NCI-H146 treated with DMSO at 0.1 percent for 48 hours (cell line): ENCODE data around the gene ZNF91.
"Not testable (repeated sequence)": the region's sequence is repeated elsewhere in the genome, so short reads cannot be mapped to it uniquely, and the experiment has no call there.

Experiments used
- DNase-seq: peaks from one replicate; lab custom pipeline; 2025; ENCODE audit not compliant: unreplicated experiment; lab: John Stamatoyannopoulos, UW

ZNF91 gene

DNA sequence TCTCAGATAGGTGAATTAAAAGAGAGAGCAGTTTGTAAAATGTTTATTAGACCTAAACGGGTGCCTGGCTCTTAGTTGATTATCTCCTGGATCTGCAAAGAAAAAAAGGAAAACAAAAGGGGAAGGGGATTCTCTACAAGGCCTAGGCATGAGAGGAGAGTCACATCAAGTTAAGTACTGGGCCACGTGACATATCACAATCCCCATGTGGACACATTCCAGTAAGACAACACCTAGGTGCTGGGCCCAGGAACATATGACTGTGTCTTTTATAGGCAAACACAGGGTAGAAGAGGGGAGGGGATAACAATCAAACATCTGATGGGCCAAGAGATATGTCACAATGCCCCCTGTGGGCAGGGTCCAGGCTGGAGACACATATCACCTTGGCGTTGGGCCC, 4.2 kb upstream of the ZNF91 start:
- no peak for DNase-seq

DNA sequence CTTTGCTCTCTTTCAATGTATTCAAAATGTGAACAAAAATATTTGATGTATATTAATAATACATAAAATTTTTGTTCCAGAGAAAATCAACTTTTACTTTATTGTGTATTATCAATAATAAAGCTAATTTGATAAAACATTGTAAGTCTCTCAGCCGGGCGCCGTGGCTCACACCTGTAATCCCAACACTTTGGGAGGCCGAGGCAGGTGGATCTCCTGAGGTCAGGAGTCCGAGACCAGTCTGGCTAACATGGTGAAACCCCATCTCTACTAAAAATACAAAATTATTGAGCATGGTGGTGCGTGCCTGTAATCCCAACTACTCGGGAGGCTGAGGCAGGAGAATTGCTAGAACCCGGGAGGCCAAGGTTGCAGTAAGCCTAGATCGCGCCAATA, 449 bp upstream of the ZNF91 start:
- not testable (repeated sequence) for DNase-seq

DNA sequence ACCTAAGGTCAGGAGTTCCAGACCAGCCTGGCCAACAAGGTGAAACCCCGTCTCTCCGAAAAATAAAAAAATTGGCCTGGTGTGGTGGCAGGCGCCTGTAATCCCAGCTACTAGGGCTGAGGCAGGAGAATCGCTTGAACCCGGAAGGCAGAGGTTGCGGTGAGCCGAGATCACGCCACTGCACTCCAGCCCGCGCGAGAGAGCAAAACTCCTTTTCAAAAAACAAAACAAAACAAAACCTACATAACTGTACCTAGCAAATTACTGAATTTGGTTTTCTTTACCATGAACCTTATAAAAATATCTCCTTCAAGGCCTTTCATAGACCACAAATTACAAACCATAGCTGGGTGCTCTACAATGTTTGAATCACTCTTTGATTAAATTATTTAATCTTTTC, 760 bp downstream of the ZNF91 start:
- no peak for DNase-seq

DNA sequence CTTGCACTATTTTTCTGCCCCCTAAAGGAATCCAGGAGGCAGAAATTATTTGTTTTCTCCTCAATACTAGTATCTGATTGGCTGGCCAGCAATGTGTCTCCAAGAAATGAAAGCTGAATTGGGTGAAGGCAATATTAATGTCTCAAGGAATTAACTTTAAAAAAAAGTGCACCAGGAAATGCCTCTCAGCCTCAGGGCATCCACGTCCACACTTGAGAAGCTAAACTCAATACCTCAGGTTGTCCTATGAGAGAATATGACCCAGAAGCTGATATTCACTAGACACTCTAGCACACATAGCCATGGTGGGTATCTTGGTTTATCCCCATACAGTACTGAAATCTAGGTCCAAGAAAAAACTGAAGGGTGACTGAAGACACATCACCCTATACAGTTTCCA, 2.1 kb downstream of the ZNF91 start:
- no peak for DNase-seq

DNA sequence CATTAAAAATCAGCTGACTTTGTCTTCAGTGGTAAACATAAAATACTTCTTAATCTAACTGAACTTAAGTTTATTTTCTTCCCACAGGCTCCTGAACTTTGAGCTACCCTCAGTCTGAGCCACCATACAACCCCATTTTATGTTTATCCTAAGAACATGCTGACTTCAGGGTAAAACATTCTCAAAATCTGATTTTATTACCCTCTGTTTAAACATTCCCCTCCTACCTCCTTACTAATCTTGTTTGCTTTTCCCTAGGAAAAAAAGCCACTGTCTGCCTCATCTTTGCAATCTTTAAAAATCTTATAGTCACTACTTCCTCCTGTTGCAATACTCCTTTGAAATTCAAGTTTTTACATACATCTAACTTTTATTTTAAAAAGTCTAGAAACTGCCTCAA, 4.0 kb downstream of the ZNF91 start:
- no peak for DNase-seq

DNA sequence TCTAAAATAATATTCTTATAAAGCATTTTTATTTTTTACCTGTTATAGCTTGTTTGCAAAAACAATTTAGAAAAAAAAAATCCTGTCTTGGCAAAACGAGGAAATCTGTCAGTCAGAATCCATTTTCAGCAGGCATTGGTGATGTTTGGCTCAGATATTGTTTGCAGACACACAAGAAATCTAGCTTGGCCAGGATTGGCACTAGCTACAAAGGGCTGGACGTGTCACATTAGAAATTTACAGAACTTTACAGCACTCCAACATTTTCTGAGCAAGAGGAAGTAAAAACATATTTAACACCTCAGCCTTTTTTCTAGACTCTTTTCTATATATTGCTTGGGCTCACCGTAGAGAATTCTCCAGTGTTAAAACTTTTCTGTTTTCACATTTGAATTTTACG, 9.9 kb downstream of the ZNF91 start:
- no peak for DNase-seq

DNA sequence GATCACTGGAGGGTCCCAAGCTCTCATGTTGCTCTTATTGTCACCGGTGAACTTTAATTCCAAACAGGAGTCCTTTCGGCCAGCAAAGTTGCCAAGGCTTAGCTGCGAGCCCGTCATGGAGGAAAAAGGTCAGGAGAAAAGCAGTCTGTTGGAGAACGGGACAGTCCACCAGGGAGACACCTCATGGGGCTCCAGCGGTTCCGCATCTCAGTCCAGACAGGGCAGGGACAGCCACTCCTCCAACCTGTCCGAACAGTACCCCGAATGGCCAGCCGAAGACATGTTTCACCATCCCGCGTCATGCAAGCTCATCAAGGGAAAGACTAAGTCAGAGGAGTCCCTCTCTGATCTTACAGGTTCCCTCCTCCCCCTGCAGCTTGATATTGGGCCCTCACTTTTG, 10.4 kb downstream of the ZNF91 start:
- no peak for DNase-seq

DNA sequence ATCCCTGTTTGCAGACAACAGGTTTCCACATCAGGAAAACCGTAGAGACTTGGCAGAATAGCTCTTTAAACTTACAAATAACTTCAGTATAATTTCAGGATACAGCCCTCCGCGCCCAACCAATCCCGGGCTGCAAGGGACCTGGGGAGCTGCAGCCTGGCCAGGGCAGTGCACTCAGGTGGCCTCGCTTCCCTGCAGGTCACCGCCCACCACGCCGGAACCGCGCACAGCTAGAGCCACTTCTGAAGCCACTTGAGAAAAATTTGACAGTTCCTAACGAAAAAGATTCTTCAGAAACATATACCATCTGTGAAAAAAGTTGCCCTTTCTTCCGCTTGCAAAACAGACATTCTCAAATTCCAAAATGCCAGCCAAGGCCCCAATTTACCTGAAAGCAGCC, 11.1 kb downstream of the ZNF91 start:
- no peak for DNase-seq

DNA sequence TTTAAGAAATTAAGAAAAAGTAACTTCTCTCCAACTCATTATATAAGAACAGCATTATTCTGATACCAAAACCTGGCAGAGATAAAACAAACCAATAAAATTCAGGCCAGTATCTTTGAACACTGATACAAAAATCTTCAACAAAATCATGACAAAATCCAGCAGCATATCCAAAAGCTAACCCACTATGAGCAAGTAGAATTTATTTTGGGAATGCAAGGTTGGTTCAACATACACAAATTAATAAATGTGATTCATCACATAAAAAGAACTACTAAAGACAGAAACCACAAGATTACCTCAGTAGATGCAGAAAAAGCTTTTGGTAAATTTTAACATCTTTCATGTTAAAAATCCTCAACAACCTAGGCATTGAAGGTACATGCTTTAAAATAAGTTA, 12.3 kb downstream of the ZNF91 start:
- no peak for DNase-seq

DNA sequence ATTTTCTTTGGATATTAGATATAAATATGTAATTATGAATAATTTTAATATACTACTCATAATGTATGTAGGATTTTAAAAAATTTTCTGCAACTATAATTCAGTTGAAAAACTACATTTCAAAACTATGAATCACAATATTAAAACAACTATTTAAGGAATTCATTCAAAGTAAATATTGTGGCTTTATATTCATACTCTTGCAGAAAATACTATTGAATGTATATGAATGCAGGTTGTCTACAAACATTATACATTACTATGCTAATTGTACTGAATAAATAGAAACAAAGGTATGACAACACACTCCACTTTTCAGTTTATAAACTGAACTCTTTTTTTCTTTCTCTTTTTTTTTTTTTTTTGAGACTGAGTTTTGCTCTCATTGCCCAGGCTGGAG, 14.2 kb downstream of the ZNF91 start:
- no peak for DNase-seq

DNA sequence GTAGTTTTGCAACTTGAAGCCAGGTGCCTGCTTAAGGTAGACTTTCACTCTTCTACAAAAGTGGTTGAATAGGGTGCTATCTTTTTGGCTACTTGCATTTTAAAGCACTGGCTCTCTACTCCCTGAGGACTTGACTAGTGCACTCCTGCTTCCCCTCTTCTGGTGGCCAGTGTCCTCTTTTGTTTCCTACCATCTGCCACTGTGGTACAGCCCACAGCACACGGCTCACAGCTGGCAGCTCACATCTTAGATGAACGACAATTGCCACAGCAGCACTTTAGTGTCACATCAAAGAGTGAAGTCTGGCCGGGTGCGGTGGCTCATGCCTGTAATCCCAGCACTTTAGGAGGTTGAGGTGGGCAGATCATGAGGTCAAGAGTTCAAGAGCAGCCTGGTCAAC, 15.6 kb downstream of the ZNF91 start:
- not testable (repeated sequence) for DNase-seq

DNA sequence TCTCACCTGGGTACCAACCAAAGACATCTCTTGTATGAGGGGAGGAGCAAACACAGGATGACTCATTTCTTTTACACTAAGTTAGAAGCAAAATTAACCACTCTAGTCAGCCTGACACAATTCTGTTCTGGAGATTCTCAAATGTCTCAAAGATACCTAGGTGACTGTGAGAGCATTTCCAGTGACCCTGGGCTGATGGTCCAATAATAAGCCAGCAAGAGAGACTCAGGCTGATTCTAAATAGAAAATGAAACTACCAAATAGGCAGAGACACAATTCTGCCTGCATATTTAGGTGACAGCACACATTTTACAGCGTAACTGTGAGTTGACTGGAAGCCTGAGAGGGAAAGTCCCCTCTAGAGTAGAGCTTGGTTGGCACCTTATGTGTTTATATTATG, 16.3 kb downstream of the ZNF91 start:
- no peak for DNase-seq

DNA sequence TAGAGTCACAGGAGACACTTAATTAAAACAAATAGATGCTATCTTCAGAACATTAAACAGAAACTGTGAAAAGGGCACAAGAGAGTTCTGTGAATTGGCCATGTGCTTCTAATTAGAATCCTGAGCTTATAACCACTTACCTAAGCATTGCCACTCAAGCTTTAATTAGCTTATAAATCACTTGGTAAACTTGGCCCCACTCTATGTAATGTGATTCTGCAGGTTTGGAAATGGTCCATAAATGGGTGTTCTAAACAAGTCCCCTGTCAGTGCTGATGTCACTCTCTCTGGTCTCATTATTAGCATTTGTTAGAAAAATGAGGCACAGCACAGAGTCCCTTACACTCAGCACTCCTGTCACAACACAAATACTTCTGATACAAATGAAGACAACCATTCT, 18.0 kb downstream of the ZNF91 start:
- no peak for DNase-seq

DNA sequence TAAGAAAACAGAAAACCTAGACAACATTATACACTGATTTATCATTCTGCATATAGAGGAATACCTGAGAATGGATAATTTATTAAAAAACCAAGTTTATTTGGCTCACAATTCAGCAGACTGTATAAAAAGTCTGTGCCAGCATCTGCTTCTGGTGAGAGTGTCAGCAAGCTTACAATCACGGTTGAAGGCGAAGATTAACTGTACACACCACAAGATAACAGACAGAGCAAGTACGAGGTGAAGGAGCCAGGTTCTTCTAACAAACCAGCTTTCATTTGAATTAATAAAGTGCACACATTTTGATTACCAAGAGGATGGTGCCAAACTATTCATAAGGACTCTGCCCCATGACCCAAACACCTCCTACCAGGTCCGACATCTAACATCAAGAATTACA, 28.8 kb downstream of the ZNF91 start:
- no peak for DNase-seq

DNA sequence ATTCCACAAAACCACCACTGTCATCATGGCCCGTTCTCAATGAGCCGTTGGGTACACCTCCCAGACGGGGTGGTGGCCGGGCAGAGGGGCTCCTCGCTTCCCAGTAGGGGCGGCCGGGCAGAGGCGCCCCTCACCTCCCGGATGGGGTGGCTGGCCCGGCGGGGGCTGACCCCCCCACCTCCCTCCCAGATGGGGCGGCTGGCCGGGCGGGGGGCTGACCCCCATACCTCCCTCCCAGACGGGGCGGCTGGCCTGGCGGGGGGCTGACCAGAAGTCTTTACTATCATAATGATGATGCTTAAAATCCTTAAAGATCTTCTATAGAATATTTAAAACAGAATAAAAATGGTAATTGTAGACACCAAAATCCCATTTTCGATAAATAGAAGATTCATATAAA, 29.2 kb downstream of the ZNF91 start:
- DNase-seq, result not testable (repeated sequence)

DNA sequence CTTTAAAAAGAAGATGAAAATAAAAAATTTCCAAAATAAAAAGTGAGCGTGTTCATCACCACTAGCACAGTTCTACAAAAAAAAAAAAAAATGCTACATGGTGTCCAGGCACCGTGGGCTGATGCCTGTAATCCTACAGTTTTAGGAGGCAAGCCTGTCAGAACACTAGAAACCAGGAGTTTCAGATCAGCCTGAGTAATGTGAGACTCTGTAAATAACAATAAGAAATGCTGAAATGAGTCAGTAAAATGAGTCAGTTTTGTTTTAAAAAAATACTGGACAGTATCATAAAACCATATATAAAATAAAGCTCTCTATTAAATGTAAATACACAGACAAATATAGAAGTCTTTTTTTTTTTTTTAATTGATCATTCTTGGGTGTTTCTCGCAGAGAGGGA, 30.0 kb downstream of the ZNF91 start:
- DNase-seq, result no peak

DNA sequence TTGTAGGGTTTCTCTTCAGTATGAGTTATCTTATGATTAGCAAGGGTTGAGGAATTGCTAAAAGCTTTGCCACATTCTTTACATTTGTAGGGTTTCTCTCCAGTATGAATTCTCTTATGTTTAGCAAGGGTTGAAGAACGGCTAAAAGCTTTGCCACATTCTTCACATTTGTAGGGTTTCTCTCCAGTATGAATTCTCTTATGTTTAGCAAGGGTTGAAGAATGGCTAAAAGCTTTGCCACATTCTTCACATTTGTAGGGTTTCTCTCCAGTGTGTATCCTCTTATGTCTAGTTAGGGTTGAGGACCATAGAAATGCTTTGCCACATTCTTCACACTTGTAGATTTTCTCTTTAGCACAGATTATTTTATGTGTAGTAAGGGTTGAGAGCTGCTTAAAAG, 33.4 kb downstream of the ZNF91 start:
- not testable (repeated sequence) for DNase-seq

DNA sequence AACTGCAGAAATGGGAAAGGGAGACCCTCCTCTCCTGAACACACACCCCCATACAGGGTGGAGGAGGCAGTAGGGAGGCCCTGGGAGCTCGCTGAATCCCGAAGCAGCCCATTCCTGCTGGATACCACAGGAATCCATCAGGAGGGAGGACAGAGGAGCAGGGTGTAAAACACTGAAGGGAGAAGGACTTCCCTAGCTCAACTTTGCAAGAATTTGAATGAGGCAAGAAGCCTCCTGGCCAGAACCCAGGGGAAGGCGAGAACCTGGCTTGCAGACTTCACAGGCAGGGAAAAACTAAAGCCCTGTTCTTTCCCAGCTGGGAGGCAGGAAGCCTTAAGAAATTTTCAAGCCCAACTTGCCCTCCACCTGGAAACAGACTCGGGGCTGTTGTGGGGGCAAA, 43.5 kb downstream of the ZNF91 start:
- no peak for DNase-seq

DNA sequence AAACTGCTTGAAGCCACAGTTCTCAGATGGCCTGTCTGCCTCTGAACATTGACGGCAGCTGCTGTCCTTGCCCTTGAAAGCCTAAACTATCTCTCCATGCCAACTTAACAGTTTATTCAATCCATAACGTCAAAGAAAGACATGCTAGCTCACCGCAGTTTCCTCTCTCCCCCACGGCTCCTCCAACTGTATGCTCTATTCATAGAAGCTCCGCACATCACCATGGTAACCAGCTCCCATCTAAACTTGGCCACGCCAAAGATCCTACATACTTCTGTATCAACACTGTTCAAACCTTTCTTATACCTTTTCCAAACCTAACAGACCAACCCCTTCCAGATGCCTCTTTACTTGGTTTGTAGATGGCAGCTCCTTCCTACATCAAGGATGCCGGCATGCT, 48.6 kb downstream of the ZNF91 start:
- no peak for DNase-seq

DNA sequence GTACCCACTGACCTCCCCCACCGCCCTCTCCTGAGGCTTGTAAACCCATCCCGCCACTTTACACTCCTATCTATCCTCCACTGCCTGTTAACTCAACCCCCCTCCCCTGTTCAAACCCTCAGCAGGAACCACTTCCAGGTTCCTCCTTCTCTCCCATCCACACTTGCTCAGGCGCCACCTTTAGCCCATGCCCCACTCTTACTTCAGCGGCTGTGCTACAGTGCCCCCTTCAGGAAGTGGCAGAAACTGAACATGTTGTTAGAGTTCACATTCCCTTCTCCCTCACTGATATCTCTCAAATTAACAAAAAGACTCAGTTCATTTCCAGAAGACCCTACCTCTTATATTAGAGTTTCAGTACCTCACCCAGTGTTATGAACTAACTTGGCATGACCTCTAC, 49.4 kb downstream of the ZNF91 start:
- no peak for DNase-seq

DNA sequence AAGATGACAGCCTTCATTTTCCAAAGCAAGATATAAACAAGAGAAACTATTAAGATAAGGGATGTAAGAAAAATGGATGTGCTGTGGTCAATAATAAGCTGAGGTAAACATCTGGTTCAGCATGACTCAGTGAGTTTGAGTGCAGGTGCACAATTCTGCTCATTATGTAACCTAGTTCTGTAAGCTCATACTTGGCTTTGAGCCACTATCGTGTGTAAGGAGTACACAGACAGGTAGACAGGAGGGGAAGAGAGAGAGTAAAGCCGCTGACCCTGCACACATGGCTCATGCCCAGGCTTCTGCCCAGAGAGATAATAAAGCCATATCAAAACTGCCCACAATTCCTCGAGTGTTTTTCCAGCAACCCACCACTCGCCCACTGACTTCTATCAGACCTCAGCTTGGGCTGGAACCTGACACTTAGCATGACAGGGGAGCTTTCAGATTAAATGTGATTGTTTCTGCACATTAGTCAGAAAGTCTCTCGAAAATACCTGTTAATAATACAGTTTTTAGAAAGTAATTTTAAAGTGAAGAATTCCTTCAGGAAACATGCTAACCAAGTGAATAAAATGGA, 51.7 kb downstream of the ZNF91 start:
- DNase-seq, result no peak

DNA sequence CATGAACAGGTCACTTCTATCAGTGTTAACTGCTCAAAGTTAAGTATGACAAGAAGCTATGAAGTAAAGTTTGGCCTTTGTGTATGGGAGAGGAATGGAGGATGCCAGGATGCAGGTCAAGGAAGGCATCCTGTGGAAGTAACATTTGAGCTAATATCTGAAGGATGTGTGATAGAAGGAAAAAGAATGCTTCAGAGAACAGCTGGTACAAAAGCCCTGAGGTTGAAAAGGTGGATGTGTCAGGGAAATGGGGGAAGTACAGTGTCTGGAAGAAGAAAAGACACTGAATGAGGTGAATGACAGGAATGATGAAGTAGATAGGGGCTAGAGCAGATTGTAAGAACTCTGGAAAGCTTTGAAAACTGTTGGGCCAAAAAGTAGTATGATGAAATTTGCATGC, 67.1 kb downstream of the ZNF91 start:
- DNase-seq, result no peak

DNA sequence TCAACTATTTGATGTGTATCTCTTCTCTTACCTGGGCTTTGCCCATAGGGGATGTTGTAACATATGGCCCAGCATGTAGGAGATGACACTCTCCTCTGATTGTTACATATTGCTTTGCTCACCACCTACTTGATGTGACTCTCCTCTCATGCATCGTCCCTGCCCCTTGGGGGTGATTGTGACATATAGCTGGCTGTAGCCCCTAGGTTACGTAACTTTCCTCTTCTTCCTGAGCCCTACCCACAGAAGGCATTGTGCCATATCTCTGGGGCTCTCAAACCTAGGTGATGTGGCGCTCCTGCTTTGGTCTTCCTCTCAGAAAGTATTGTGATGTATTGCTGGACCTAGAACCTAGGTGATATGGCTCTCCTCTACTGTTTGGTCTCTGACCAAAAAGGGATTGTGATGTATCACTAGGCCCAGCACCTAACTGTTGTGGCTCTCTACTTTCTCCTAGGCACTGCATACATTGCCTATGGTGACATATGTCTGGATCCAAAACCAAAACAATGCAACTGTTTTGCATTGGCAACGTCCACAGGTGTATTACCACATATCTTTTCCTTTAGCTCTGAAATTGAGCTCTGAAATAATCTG, 73.2 kb downstream of the ZNF91 start:
- no peak for DNase-seq
